K562 (cell line): ENCODE results near the gene NMT1. TPM values are rescaled to one million over a fixed set of nuclear protein-coding genes. Genes with fewer than 3 reads are reported as not detected.

Source experiments
- BCOR ChIP-seq: fragments of 450-650 bp; IDR thresholded peaks from 2 replicates; pipeline ENCODE4 v1.6.1; 2016
- BRCA1 ChIP-seq, 2 experiments: fragments of 450-650 bp in 1 of 2; sonication (generic) in 1 of 2; formaldehyde crosslinking in 1 of 2; IDR thresholded peaks; 2 replicates each; pipeline versions ENCODE4 v1.5.0 to v1.6.1; 2017 to 2020; ENCODE audit warnings: mild to moderate bottlenecking in 1 of 2, missing genetic modification reagents in 1 of 2
- CC2D1A ChIP-seq: fragments of 450-650 bp; IDR thresholded peaks from 2 replicates; pipeline ENCODE4 v1.6.1; 2017; ENCODE audit warnings: mild to moderate bottlenecking
- CCAR2 ChIP-seq: fragments of 200-400 bp; formaldehyde crosslinking; IDR thresholded peaks from 2 replicates; pipeline ENCODE4 v1.6.1; 2017; ENCODE audit warnings: mild to moderate bottlenecking, low read depth, low read length
- E2F5 ChIP-seq: sonication (generic); formaldehyde crosslinking; IDR thresholded peaks from 2 replicates; pipeline ENCODE4 v1.8.0; 2022; ENCODE audit warnings: mild to moderate bottlenecking, missing genetic modification reagents
- E2F6 ChIP-seq, 2 experiments: IDR thresholded peaks; 2 replicates each; pipeline ENCODE4 v1.6.1; 2011; ENCODE audit warnings: borderline replicate concordance in 1 of 2, control low read depth in 1 of 2, low read depth in 1 of 2, low read length in 1 of 2, mild to moderate bottlenecking in 1 of 2, mixed read lengths in 1 of 2, moderate library complexity in 1 of 2; ENCODE audit not compliant: insufficient read depth in 1 of 2, insufficient read length in 1 of 2, poor library complexity in 1 of 2, severe bottlenecking in 1 of 2; ENCODE audit errors: extremely low read depth in 1 of 2
- HMGN3 ChIP-seq: IDR thresholded peaks from 2 replicates; pipeline ENCODE4 v1.6.1; 2011; ENCODE audit warnings: borderline replicate concordance, low read depth, mild to moderate bottlenecking, mixed read lengths, low read length; ENCODE audit not compliant: insufficient read length; ENCODE audit errors: extremely low read depth
- HNRNPK ChIP-seq: fragments of 200-400 bp; formaldehyde crosslinking; IDR thresholded peaks from one replicate; pipeline ENCODE4 v1.6.1; 2018; ENCODE audit warnings: mild to moderate bottlenecking, low read depth, low read length; ENCODE audit not compliant: poor library complexity, severe bottlenecking
- KAT2B ChIP-seq: IDR thresholded peaks from one replicate; pipeline ENCODE4 v1.6.1; 2012; ENCODE audit warnings: low read depth, mild to moderate bottlenecking, control low read depth, inconsistent platforms, low read length, moderate library complexity
- KAT8 ChIP-seq: fragments of 450-650 bp; IDR thresholded peaks from 2 replicates; pipeline ENCODE4 v1.6.1; 2016; ENCODE audit warnings: low read depth, mild to moderate bottlenecking
- MCM5 ChIP-seq: fragments of 450-650 bp; IDR thresholded peaks from 2 replicates; pipeline ENCODE4 v1.6.1; 2016; ENCODE audit warnings: low read depth
- NFYB ChIP-seq: IDR thresholded peaks from 2 replicates; pipeline ENCODE4 v1.6.1; 2011; ENCODE audit warnings: mild to moderate bottlenecking, moderate library complexity; ENCODE audit not compliant: insufficient read length; ENCODE audit errors: extremely low read depth
- POLR3A ChIP-seq: IDR thresholded peaks from 2 replicates; pipeline ENCODE4 v1.6.1; 2011; ENCODE audit warnings: borderline replicate concordance, mild to moderate bottlenecking, moderate library complexity; ENCODE audit not compliant: insufficient read length, insufficient read depth; ENCODE audit errors: extremely low read depth
- POLR3G ChIP-seq: IDR thresholded peaks from 2 replicates; pipeline ENCODE4 v1.6.1; 2011; ENCODE audit not compliant: insufficient read length, insufficient replicate concordance; ENCODE audit errors: extremely low read depth
- PTBP1 ChIP-seq: fragments of 200-400 bp; formaldehyde crosslinking; IDR thresholded peaks from 2 replicates; pipeline ENCODE4 v1.6.1; 2017; ENCODE audit warnings: low read depth, low read length
- RAD51 ChIP-seq: fragments of 450-650 bp; IDR thresholded peaks from 2 replicates; pipeline ENCODE4 v1.7.1; 2016; ENCODE audit warnings: low read depth, mild to moderate bottlenecking, borderline replicate concordance
- ZBTB5 ChIP-seq: fragments of 450-650 bp; IDR thresholded peaks from 2 replicates; pipeline ENCODE4 v1.6.1; 2017; ENCODE audit warnings: antibody characterized with exemption
- ZNF3 ChIP-seq: fragments of 250-450 bp; sonication (Bioruptor Pico); IDR thresholded peaks from 2 replicates; pipeline ENCODE4 v1.5.0; 2021; ENCODE audit warnings: mild to moderate bottlenecking, moderate library complexity
- ZNF354B ChIP-seq: fragments of 250-450 bp; sonication (Bioruptor Pico); IDR thresholded peaks from 2 replicates; pipeline ENCODE4 v1.4.0; 2020
- ZNF395 ChIP-seq: fragments of 200-800 bp; sonication (Bioruptor generic); IDR thresholded peaks from 2 replicates; pipeline ENCODE4 v1.6.1; 2017; ENCODE audit warnings: missing genetic modification characterization, missing compliant biosample characterization
- ZNF586 ChIP-seq: fragments of 450-650 bp; formaldehyde crosslinking; conservative IDR thresholded peaks from 2 replicates; pipeline ENCODE4 v1.4.0; 2020; ENCODE audit warnings: mild to moderate bottlenecking, moderate library complexity
- ZNF77 ChIP-seq: fragments of 250-450 bp; sonication (Bioruptor Pico); IDR thresholded peaks from 2 replicates; pipeline ENCODE4 v1.5.0; 2020
- polyA plus RNA-seq, 8 experiments: library from polyadenylated mRNA; depleted of rRNA in 4 of 8; stranded (reverse) in 5 of 8; unstranded in 3 of 8; fragments of >200 nt; fragmentation: Nextera tagmentation in 2 of 8; fragmentation: Illumina TruSeq in 1 of 8; extraction: Ambion mirVana in 2 of 8; extraction: Trizol in 1 of 8; gene quantifications; 2 replicates each; pipeline versions ENCODE4 v1.2.1 to v1.2.3, GENCODE V29; 2011 to 2014; ENCODE audit warnings: inconsistent platforms in 1 of 8, missing spikeins in 1 of 8
- total RNA-seq, 7 experiments: library from RNA; depleted of rRNA in 6 of 7; stranded (reverse); fragments of >200 nt in 6 of 7; fragmentation: Illumina TruSeq in 2 of 7; extraction: Trizol in 2 of 7; gene quantifications; 2 replicates each; pipeline versions ENCODE4 v1.2.1 to v1.2.3, GENCODE V29; 2011 to 2021; ENCODE audit warnings: low replicate concordance in 1 of 7

The NMT1 gene
- total and polyA plus RNA-seq, 9 of the 15 experiments (the other 6 are each of a cell fraction or from before 2014, with no cell fraction given) = 86.7 to 569 (median 213) TPM

- TF ChIP-seq HMGN3 = peak; percentile 79
- TF ChIP-seq ZBTB5 = no peak
- TF ChIP-seq E2F5 = no peak
- TF ChIP-seq RAD51 = no peak
- TF ChIP-seq ZNF586 (CRISPR knock-in tag) = no peak
- no peak for TF ChIP-seq NFYB
- TF ChIP-seq BRCA1 (IDR thresholded peaks at IDR 0.05) = no peak
- no peak for TF ChIP-seq BRCA1 (CRISPR knock-in tag; IDR thresholded peaks at IDR 0.05)
- peak; percentile 4; the same call in 1 of the 2 replicates for TF ChIP-seq BCOR
- no peak for TF ChIP-seq ZNF354B (CRISPR knock-in tag)
- peak; percentile 37; the same call in 1 of the 2 replicates for TF ChIP-seq ZNF395 (CRISPR knock-in tag)
- no peak for TF ChIP-seq ZNF3 (CRISPR knock-in tag)
- peak; percentile 39 to 87 for TF ChIP-seq E2F6 (IDR thresholded peaks at IDR 0.05; ENCODE audit: borderline replicate concordance in 1 of 2, extremely low read depth in 1 of 2, insufficient read depth in 1 of 2, insufficient read length in 1 of 2, low read depth in 1 of 2, low read length in 1 of 2, poor library complexity in 1 of 2, severe bottlenecking in 1 of 2)
- TF ChIP-seq CC2D1A = no peak
- TF ChIP-seq KAT8 = no peak
- TF ChIP-seq CCAR2 = no peak
- no peak for TF ChIP-seq HNRNPK
- TF ChIP-seq POLR3A = no peak
- 0 out of 2 replicates have a peak, but pooled peaks have one; percentile 40 for TF ChIP-seq PTBP1
- no peak for TF ChIP-seq POLR3G
- no peak for TF ChIP-seq MCM5
- no peak for TF ChIP-seq ZNF77 (CRISPR knock-in tag)
- no peak for TF ChIP-seq KAT2B
Measured at GRCh38 chr17:45021607-45022287, 39.4 kb upstream of the NMT1 start (continued).
